ENCODE data around the gene CADM2.

GRCh38 chr3:85533586-85533985 is 574.8 kb downstream of the CADM2 start:
- TF ChIP-seq POLR2A (IDR thresholded peaks at IDR 0.05) (no peak), POLR2AphosphoS5 (IDR thresholded peaks at IDR 0.05) (no peak)

Measured in prostate gland (tissue), 1 donor.